IPS-15b (cell line): ENCODE data around the gene VCL.

Source experiments
- H3K27me3 ChIP-seq: one replicate; pipeline ENCODE4 v1.6.1; 2013; ENCODE audit warnings: low read length; ENCODE audit not compliant: control insufficient read depth, insufficient read depth
- H3K36me3 ChIP-seq: one replicate; pipeline ENCODE4 v1.6.1; 2013; ENCODE audit warnings: low read length; ENCODE audit not compliant: control insufficient read depth, insufficient read depth
- H3K4me1 ChIP-seq: one replicate; pipeline ENCODE4 v1.6.1; 2013; ENCODE audit warnings: mild to moderate bottlenecking, low read length; ENCODE audit not compliant: control insufficient read depth, insufficient read depth
- H3K4me3 ChIP-seq: one replicate; pipeline ENCODE4 v1.5.1; 2013; ENCODE audit warnings: low read depth, low read length
- H3K9ac ChIP-seq: one replicate; pipeline ENCODE4 v1.6.1; 2013; ENCODE audit warnings: low read depth, mild to moderate bottlenecking, low read length
- H3K9me3 ChIP-seq: one replicate; pipeline ENCODE4 v1.6.1; 2013; ENCODE audit warnings: mild to moderate bottlenecking, low read length; ENCODE audit not compliant: control insufficient read depth, insufficient read depth

Gene VCL

DNA sequence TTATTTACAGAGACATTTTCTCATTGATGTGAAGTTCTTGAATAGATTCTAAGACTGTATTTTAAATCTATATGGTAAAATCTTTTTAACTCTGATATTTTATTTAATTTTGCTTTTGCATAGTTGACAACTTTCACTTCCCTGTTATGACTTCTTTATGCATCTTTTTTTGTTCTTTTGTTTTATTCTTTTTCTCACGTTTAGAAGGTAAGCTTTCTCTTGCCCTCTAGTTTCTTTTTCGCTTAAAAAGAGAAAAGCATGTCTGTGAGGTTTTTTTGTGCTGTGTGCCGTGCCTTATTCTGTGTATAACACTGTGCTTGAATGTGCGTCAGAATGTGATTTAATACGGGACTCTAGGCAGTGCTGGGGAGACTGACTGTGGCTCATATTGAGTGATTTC is 78.0 kb downstream of the VCL start:
- no peak overlapping the region for H3K9ac ChIP-seq
- peaks cover 28% of the 10 kb centered on the region for H3K4me1 ChIP-seq
- H3K4me3 ChIP-seq = no peak overlapping the region
- H3K36me3 ChIP-seq = peaks cover 2% of the 10 kb centered on the region
- no peaks in the 10 kb centered on the region for H3K9me3 ChIP-seq
- H3K27me3 ChIP-seq = no peaks in the 10 kb centered on the region

DNA sequence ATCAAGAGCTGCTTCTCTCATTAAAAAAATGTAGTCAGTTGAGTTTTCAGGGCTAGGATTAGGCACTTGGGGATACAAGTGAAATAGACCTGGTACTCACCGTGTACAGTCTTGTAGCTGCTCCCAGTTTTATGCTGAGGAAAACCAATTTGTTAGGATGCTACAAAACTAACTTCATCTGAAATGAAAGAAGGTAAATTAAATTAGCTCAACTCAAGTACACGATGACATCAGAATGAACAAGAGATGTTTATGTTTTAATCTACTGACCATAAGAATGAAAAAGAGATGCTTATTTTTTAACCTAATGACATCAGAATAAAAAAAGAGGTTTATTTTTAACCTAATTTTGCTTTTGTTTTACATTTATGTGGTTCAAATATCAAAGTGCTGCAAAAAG is 79.0 kb downstream of the VCL start:
- peaks cover 2% of the 10 kb centered on the region for H3K36me3 ChIP-seq
- H3K9me3 ChIP-seq = no peaks in the 10 kb centered on the region
- no peaks in the 10 kb centered on the region for H3K27me3 ChIP-seq
- no peak overlapping the region for H3K9ac ChIP-seq
- peaks cover 20% of the 10 kb centered on the region for H3K4me1 ChIP-seq
- no peak overlapping the region for H3K4me3 ChIP-seq

DNA sequence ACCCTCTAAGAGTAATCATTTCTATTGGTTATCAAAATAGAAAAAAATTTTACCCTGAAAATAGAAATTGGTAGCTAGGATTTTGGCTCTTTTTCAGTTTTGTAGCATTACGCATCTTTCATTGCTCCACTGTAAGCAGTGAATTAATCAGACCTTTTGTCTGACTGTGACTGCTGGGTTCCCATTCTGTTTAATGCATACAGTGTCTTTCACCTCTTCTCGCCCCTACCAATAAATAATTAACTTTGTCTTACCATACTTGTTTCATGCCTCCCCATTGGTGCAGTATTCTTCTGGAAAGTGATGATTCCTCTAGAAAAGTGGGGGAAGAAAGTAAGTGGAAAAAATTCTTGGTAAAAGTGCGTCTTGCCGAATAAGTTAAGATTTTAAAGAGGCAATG is 79.5 kb downstream of the VCL start:
- no peaks in the 10 kb centered on the region for H3K9me3 ChIP-seq
- H3K4me3 ChIP-seq = no peak overlapping the region
- H3K9ac ChIP-seq = no peak overlapping the region
- peaks cover 2% of the 10 kb centered on the region for H3K36me3 ChIP-seq
- no peaks in the 10 kb centered on the region for H3K27me3 ChIP-seq
- peaks cover 20% of the 10 kb centered on the region for H3K4me1 ChIP-seq

DNA sequence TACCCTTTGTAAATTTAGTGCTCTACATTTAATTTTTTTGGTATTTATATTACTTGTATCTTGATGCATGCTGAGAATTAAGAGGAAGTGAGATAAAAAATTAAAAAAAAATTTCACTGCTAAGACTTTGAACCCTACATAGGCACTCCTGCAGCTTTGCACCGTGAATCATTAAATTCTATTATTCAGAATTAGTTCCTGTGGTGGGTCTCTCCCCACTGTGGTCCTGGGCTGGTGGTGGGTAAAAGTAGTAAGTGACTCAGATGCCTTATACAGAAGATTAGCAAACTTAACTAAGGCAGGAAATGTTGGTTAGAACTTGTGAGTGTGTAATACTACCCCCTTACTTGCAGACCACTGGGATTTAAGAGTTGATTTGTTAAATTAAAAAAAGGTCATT is 80.1 kb downstream of the VCL start:
- H3K9me3 ChIP-seq = no peaks in the 10 kb centered on the region
- no peak overlapping the region for H3K9ac ChIP-seq
- peaks cover 20% of the 10 kb centered on the region for H3K4me1 ChIP-seq
- no peak overlapping the region for H3K4me3 ChIP-seq
- no peaks in the 10 kb centered on the region for H3K36me3 ChIP-seq
- H3K27me3 ChIP-seq = no peaks in the 10 kb centered on the region

- Histone ChIP-seq H3K4me3 (no peak overlapping the region), H3K9me3 (no peaks in the 10 kb centered on the region), H3K36me3 (no peaks in the 10 kb centered on the region), H3K9ac (no peak overlapping the region), H3K4me1 (peaks cover 20% of the 10 kb centered on the region), H3K27me3 (no peaks in the 10 kb centered on the region)
Measured at GRCh38 chr10:74079028-74079935, 81.4 kb downstream of the VCL start.

DNA sequence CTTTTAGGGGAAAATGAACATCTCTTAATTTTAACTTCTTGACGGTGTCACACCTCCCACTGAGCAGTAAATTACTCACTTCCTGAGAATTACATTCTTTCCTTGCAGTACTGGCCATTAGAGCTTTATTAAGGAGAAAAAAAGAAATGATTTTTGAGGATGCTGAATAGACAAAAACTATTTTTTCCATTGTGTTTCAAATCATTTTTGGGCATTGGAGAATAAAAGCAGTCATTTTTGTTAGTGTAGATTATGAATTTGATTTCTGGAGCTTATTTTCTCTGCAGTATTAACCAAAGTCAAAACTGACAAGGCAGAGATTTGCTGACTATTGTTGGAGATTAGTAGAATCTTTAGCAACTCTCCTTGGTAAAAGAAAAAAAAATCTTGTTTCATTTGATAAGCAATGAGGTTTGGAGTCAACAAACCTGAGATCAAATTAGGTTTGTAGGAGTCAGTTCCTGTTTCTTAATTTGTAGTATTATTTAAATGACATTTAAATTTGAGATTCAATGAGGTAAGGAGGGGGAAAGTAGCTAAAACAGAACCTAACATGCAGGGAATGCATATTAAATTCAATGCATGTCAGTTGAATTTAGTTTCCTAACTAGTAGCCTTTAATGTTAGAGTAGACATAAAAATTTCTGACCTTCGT is 82.1 kb downstream of the VCL start:
- Histone ChIP-seq H3K4me1 (peaks cover 20% of the 10 kb centered on the region), H3K9me3 (no peaks in the 10 kb centered on the region), H3K9ac (no peak overlapping the region), H3K36me3 (no peaks in the 10 kb centered on the region), H3K27me3 (no peaks in the 10 kb centered on the region), H3K4me3 (no peak overlapping the region)

DNA sequence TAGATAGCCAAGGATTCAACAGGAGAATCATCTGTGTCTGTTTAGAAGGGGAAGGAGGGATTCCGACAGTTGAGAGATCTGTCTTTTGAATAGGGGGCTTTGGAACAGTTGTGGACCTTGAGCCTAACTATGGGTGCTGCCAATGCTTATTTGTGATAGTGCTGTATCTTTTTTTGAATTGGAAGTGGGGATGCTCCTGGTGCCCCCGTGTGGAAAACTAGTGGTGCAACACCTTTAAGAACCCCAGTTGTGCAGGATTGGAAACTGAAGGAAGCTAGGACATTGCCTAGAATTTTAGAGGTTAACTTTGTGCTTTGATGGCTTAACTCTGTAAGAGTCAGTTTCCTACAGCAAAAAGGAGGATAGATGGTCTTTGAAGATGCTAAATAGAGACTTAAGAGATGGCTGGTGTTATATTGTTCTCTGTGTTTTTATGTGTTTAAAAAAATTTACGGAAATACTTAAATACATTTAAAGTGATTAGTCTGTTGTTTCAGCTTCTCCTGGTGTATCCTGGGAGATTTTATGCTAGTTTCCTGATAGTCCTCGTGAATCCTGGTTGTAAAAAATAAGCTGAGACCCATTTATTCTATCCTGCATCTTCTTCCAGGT is 83.4 kb downstream of the VCL start:
- Histone ChIP-seq H3K36me3 (no peaks in the 10 kb centered on the region), H3K4me3 (no peak overlapping the region), H3K4me1 (peaks cover 20% of the 10 kb centered on the region), H3K9me3 (no peaks in the 10 kb centered on the region), H3K9ac (no peak overlapping the region), H3K27me3 (no peaks in the 10 kb centered on the region)

- no peaks in the 10 kb centered on the region for H3K27me3 ChIP-seq
- no peaks in the 10 kb centered on the region for H3K36me3 ChIP-seq
- no peaks in the 10 kb centered on the region for H3K9me3 ChIP-seq
- H3K9ac ChIP-seq = no peak overlapping the region
- H3K4me1 ChIP-seq = peaks cover 20% of the 10 kb centered on the region
- no peak overlapping the region for H3K4me3 ChIP-seq
Measured at GRCh38 chr10:74081941-74082718, 84.2 kb downstream of the VCL start.

DNA sequence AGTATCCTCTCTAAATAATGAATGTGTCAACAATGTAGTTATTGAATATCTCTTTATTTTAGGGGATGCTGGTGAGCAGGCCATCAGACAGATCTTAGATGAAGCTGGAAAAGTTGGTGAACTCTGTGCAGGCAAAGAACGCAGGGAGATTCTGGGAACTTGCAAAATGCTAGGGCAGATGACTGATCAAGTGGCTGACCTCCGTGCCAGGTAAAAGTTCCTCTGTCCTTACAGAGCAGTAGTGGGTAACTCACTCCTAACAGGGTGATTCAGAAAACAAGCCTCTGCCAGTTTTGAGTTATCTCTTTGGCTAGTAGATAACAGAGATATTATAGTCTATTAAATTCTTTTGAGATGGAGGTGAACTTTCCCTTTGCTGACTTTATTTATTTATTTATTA is 85.4 kb downstream of the VCL start:
- Histone ChIP-seq H3K27me3 (no peaks in the 10 kb centered on the region), H3K36me3 (no peaks in the 10 kb centered on the region), H3K4me3 (no peak overlapping the region), H3K9ac (no peak overlapping the region), H3K4me1 (peaks cover 18% of the 10 kb centered on the region), H3K9me3 (no peaks in the 10 kb centered on the region)

DNA sequence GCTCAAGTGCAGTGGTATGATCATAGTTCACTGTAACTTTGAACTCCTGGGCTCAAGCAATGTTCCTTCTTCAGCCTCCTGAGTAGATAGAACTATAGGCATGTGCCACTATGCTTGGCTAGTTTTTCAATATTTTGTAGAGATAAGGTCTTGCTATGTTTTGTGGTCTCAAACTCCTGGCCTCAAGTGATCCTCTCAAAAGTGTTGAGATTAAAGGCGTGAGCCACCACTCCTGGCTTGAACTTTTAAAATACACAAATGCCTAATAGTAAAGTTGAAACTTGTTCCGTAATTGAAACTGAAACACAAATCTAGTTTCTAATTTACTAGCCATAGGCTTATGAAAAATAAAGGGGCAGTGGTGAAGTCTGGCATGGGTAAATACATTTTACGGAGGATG is 87.0 kb downstream of the VCL start:
- H3K4me3 ChIP-seq = no peak overlapping the region
- no peaks in the 10 kb centered on the region for H3K9me3 ChIP-seq
- H3K27me3 ChIP-seq = no peaks in the 10 kb centered on the region
- H3K36me3 ChIP-seq = peaks cover 10% of the 10 kb centered on the region
- H3K4me1 ChIP-seq = peaks cover 8% of the 10 kb centered on the region
- no peak overlapping the region for H3K9ac ChIP-seq

DNA sequence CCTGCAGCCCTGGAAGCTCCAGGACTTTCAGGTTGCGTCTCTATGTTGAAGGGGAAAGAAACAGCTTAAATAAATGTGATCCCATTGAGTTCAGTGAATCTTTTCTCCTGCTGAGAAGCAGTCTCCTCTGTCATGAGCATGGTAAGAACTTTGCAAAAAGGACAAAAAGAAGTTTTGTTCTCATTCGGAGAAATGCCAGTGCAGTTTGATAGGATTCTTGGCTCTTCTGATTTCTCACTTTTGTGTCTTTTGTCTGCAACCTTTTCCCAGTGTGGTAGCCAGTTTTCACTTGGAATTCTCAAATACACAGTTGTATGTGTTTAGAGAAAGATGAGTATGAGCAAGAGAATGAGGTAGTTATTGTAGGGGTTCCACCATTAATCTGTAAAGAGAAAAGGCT is 88.4 kb downstream of the VCL start:
- H3K27me3 ChIP-seq = no peaks in the 10 kb centered on the region
- H3K9me3 ChIP-seq = no peaks in the 10 kb centered on the region
- no peaks in the 10 kb centered on the region for H3K4me1 ChIP-seq
- H3K36me3 ChIP-seq = peaks cover 10% of the 10 kb centered on the region
- no peak overlapping the region for H3K9ac ChIP-seq
- H3K4me3 ChIP-seq = no peak overlapping the region
